HEK293 (cell line): ENCODE data around the gene SLC37A3.

Source experiments
- CTCF ChIP-seq: fragments of 450-650 bp; formaldehyde crosslinking; IDR thresholded peaks from 2 replicates; pipeline ENCODE4 v1.5.1; 2016; ENCODE audit warnings: missing biosample characterization, missing genetic modification characterization
- HOXC10 ChIP-seq: sonication (generic); formaldehyde crosslinking; IDR thresholded peaks from 2 replicates; pipeline ENCODE4 v1.8.1; 2023; ENCODE audit warnings: mild to moderate bottlenecking, missing genetic modification reagents
- SETDB1 ChIP-seq: IDR thresholded peaks from one replicate; pipeline ENCODE4 v1.6.1; 2017; ENCODE audit warnings: mild to moderate bottlenecking, low read length, moderate library complexity, mixed read lengths; ENCODE audit not compliant: insufficient read length
- ZBTB11 ChIP-seq: fragments of 450-650 bp; formaldehyde crosslinking; conservative IDR thresholded peaks from 2 replicates; pipeline ENCODE4 v1.5.1; 2016; ENCODE audit warnings: low read depth, missing biosample characterization, missing genetic modification characterization
- ZBTB49 ChIP-seq: fragments of 450-650 bp; formaldehyde crosslinking; IDR thresholded peaks from 2 replicates; pipeline ENCODE4 v1.5.1; 2016; ENCODE audit warnings: missing biosample characterization, missing genetic modification characterization, low read depth
- ZBTB7A ChIP-seq: fragments of 450-650 bp; formaldehyde crosslinking; IDR thresholded peaks from 2 replicates; pipeline ENCODE4 v1.5.1; 2016; ENCODE audit warnings: low read depth, missing biosample characterization, missing genetic modification characterization
- ZNF174 ChIP-seq: fragments of 450-650 bp; formaldehyde crosslinking; IDR thresholded peaks from 2 replicates; pipeline ENCODE4 v1.5.0; 2017; ENCODE audit warnings: missing biosample characterization, mild to moderate bottlenecking, missing genetic modification characterization
- ZNF639 ChIP-seq: fragments of 450-650 bp; formaldehyde crosslinking; IDR thresholded peaks from 2 replicates; pipeline ENCODE4 v1.5.1; 2016; ENCODE audit warnings: missing biosample characterization, missing genetic modification characterization
- ZNF791 ChIP-seq: fragments of 450-650 bp; formaldehyde crosslinking; IDR thresholded peaks from 2 replicates; pipeline ENCODE4 v1.5.1; 2016; ENCODE audit warnings: missing biosample characterization, missing genetic modification characterization

- TF ChIP-seq CTCF (tag by site-specific recombination) (no peak), ZNF791 (tag by site-specific recombination) (no peak), ZBTB11 (tag by site-specific recombination) (no peak), ZBTB7A (tag by site-specific recombination) (no peak), ZBTB49 (tag by site-specific recombination) (no peak), SETDB1 (no peak), ZNF174 (no peak), ZNF639 (no peak), HOXC10 (no peak)
These were observed 43.2 kb upstream of the SLC37A3 start for GRCh38 chr7:140441519-140441918.
